HL-60 (cell line): ENCODE measurements around the gene FDXACB1.

Experiments used
- DNase-seq, 2 experiments: peaks; one replicate each; pipeline ENCODE4 v3.0.0-alpha.2; 2010 to 2020; ENCODE audit warnings: low read depth in 1 of 2, low spot score in 1 of 2
- H3K27ac ChIP-seq: fragments of 250-450 bp; sonication (Bioruptor Pico); replicated peaks from 2 replicates; pipeline ENCODE4 v1.5.1; 2020; ENCODE audit warnings: mild to moderate bottlenecking, moderate library complexity
- H3K27me3 ChIP-seq: fragments of 250-450 bp; sonication (Bioruptor Pico); 2 replicates; pipeline ENCODE4 v1.5.1; 2021; ENCODE audit warnings: mild to moderate bottlenecking, moderate library complexity; ENCODE audit not compliant: insufficient read depth, poor library complexity, severe bottlenecking
- H3K4me3 ChIP-seq: replicated peaks from 2 replicates; pipeline ENCODE4 v1.5.1; 2011; ENCODE audit warnings: mild to moderate bottlenecking, control low read depth, low read length; ENCODE audit not compliant: insufficient read depth
- GABPA ChIP-seq: IDR thresholded peaks from 2 replicates; pipeline ENCODE4 v1.6.1; 2012; ENCODE audit warnings: low read depth
- POLR2AphosphoS5 ChIP-seq: IDR thresholded peaks from 2 replicates; pipeline ENCODE4 v1.6.1; 2012; ENCODE audit warnings: low read depth
- SPI1 ChIP-seq: IDR thresholded peaks from 2 replicates; pipeline ENCODE4 v1.6.1; 2012; ENCODE audit warnings: low read depth, mild to moderate bottlenecking, borderline replicate concordance
- TF ChIP-seq, protein P1 (sequence below): IDR thresholded peaks from one replicate; pipeline ENCODE4 v1.5.1; 2011; ENCODE audit warnings: low read length, control low read depth, inconsistent platforms; ENCODE audit not compliant: insufficient read depth
- TF ChIP-seq, protein P2 (sequence below): IDR thresholded peaks from 2 replicates; pipeline ENCODE4 v1.6.1; 2012; ENCODE audit warnings: low read depth; ENCODE audit not compliant: insufficient replicate concordance

The FDXACB1 gene

DNA sequence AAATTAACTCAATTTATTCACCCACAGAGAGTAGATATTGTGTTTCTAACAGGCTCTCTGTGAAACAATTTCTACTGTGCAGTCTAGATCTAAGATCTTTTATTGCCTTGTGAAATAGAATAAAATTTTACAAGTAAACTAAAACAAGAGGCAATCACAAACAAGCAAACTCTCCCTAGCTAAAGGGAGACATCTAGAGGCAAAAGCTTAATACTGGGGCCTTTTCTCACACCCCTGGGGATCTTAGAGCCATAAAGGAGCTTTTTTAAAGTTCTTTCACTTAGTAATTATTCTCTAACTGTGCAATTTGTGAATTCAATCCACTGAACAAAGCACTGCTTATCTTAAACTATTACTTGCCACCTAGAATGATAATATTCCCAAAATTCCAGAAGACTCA, 27.3 kb downstream of the FDXACB1 start:
- Histone ChIP-seq H3K27ac (no peak overlapping the region), H3K4me3 (no peak overlapping the region), H3K27me3 (no peaks in the 10 kb centered on the region)
- TF ChIP-seq POLR2AphosphoS5 (no peak), GABPA (no peak), SPI1 (no peak)
- TF ChIP-seq, protein P1, sequence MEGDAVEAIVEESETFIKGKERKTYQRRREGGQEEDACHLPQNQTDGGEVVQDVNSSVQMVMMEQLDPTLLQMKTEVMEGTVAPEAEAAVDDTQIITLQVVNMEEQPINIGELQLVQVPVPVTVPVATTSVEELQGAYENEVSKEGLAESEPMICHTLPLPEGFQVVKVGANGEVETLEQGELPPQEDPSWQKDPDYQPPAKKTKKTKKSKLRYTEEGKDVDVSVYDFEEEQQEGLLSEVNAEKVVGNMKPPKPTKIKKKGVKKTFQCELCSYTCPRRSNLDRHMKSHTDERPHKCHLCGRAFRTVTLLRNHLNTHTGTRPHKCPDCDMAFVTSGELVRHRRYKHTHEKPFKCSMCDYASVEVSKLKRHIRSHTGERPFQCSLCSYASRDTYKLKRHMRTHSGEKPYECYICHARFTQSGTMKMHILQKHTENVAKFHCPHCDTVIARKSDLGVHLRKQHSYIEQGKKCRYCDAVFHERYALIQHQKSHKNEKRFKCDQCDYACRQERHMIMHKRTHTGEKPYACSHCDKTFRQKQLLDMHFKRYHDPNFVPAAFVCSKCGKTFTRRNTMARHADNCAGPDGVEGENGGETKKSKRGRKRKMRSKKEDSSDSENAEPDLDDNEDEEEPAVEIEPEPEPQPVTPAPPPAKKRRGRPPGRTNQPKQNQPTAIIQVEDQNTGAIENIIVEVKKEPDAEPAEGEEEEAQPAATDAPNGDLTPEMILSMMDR, result peak; percentile 40
- TF ChIP-seq, protein P2, sequence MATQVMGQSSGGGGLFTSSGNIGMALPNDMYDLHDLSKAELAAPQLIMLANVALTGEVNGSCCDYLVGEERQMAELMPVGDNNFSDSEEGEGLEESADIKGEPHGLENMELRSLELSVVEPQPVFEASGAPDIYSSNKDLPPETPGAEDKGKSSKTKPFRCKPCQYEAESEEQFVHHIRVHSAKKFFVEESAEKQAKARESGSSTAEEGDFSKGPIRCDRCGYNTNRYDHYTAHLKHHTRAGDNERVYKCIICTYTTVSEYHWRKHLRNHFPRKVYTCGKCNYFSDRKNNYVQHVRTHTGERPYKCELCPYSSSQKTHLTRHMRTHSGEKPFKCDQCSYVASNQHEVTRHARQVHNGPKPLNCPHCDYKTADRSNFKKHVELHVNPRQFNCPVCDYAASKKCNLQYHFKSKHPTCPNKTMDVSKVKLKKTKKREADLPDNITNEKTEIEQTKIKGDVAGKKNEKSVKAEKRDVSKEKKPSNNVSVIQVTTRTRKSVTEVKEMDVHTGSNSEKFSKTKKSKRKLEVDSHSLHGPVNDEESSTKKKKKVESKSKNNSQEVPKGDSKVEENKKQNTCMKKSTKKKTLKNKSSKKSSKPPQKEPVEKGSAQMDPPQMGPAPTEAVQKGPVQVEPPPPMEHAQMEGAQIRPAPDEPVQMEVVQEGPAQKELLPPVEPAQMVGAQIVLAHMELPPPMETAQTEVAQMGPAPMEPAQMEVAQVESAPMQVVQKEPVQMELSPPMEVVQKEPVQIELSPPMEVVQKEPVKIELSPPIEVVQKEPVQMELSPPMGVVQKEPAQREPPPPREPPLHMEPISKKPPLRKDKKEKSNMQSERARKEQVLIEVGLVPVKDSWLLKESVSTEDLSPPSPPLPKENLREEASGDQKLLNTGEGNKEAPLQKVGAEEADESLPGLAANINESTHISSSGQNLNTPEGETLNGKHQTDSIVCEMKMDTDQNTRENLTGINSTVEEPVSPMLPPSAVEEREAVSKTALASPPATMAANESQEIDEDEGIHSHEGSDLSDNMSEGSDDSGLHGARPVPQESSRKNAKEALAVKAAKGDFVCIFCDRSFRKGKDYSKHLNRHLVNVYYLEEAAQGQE, result no peak
- no peak for DNase-seq

DNA sequence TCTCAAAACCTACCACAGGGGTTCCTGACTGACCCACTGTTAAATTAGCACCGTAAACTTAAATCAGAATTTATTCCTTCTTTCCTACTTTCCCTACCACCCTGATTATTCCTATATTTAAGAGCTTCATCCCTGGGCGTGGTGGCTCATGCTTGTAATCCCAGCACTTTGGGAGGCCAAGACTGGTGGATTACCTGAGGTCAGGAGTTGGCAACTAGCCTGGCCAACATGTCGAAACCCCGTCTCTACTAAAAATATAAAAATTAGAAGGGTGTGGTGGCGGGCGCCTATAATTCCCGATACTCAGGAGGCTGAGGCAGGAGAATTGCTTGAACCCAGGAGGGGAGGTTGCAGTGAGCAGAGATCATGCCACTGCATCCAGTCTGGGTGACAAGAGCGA, 27.9 kb downstream of the FDXACB1 start:
- DNase-seq, result no peak
- H3K27me3 ChIP-seq, result no peaks in the 10 kb centered on the region
- TF ChIP-seq POLR2AphosphoS5, result no peak
- TF ChIP-seq, protein P2, result no peak
- TF ChIP-seq SPI1, result no peak
- TF ChIP-seq GABPA, result no peak
- TF ChIP-seq, protein P1, result no peak

DNA sequence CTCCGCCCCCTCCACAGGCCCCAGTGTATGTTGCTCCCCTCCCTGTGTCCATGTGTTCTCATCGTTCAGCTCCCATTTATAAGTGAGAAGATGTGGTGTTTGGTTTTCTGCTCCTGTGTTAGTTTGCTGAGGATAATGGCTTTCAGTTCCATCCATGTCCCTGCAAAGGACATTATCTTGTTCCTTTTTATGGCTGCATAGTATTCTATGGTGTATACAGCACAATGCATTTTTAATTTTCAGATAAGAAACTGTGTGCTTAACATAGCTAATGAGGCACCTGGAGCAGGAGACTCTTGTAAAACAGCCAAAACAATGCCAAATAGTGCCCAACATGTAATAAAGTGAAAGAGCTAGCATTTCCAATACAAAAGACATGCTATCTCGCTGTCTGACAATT, 29.3 kb downstream of the FDXACB1 start:
- Histone ChIP-seq H3K27ac (no peak overlapping the region), H3K4me3 (no peak overlapping the region), H3K27me3 (no peaks in the 10 kb centered on the region)
- TF ChIP-seq, protein P1, result no peak
- TF ChIP-seq POLR2AphosphoS5 (no peak), GABPA (no peak), SPI1 (no peak)
- TF ChIP-seq, protein P2, result no peak
- DNase-seq, result no peak

More for the DNA sequence above, 27.9 kb downstream of the FDXACB1 start:
- H3K27ac ChIP-seq, result no peak overlapping the region
- H3K4me3 ChIP-seq, result no peak overlapping the region
